Gastroesophageal sphincter (tissue), 3 donors: ENCODE measurements around the gene ACSS1.

Source experiments
- POLR2AphosphoS5 ChIP-seq: sonication (generic); formaldehyde crosslinking; IDR thresholded peaks from one replicate; pipeline ENCODE4 v1.6.1; 2017; ENCODE audit warnings: antibody characterized with exemption
- TF ChIP-seq, protein P1 (sequence below), 4 experiments: fragments of 200-600 bp in 2 of 4; fragments of 450-650 bp in 2 of 4; sonication (generic) in 1 of 4; IDR thresholded peaks; one replicate each; pipeline ENCODE4 v1.5.1; 2017 to 2019; ENCODE audit warnings: antibody characterized with exemption in 4 of 4, mild to moderate bottlenecking in 2 of 4, moderate library complexity in 2 of 4

DNA sequence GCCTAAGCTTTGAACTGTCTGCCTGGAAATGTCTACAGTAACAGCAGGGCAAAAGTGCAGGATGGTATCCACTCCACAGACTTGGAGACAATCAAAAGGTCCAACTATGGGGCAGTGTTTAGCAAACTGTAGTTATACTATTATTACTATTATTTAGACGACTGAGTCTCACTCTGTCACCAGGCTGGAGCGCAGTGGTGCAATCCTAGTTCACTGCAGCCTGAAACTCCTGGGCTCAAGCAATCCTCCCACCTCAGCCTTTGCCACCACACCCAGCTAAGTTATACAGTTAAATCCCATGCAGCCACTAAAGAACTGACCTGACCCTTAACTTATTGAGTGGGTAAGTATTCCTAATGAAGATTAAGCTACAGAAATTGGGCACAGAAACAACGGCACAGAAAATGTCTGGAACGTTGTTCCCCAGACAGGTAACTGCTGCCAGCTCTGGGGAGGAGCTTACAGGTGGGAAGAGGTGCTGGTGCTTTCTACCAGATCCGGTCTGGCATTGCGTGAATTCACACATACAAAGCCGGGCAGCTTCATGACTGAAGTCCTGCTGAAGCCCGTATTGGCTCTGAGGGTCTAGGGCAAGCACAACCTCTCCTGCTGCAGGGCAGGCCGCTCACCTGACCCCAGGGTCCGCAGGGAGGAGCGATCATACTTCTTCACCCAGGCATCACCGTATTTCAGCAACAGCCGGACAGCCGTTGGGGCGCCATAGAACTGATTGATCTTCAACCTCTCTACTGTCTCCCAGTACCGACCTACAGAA, 38.4 kb downstream of the ACSS1 start:
- TF ChIP-seq POLR2AphosphoS5 = no peak
- TF ChIP-seq, protein P1, sequence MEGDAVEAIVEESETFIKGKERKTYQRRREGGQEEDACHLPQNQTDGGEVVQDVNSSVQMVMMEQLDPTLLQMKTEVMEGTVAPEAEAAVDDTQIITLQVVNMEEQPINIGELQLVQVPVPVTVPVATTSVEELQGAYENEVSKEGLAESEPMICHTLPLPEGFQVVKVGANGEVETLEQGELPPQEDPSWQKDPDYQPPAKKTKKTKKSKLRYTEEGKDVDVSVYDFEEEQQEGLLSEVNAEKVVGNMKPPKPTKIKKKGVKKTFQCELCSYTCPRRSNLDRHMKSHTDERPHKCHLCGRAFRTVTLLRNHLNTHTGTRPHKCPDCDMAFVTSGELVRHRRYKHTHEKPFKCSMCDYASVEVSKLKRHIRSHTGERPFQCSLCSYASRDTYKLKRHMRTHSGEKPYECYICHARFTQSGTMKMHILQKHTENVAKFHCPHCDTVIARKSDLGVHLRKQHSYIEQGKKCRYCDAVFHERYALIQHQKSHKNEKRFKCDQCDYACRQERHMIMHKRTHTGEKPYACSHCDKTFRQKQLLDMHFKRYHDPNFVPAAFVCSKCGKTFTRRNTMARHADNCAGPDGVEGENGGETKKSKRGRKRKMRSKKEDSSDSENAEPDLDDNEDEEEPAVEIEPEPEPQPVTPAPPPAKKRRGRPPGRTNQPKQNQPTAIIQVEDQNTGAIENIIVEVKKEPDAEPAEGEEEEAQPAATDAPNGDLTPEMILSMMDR (IDR thresholded peaks at IDR 0.05) = no peak
